Renal cortex interstitium (tissue), 11 donors: ENCODE measurements around the gene CAMSAP1. TPM values are rescaled to one million over a fixed set of nuclear protein-coding genes. Genes with fewer than 3 reads are reported as not detected.

Experiments used
- DNase-seq, 11 donors: peaks; one replicate each; pipeline ENCODE4 v3.0.0-alpha.2; 2013; ENCODE audit warnings: low read depth in 9 of 11, low spot score in 4 of 11; ENCODE audit errors: extremely low read depth in 1 of 11
- polyA plus RNA-seq, 3 donors: library from polyadenylated mRNA; unstranded; fragments of 120-200 nt; gene quantifications; one replicate each; pipeline ENCODE4 v1.2.1, GENCODE V29; 2013; ENCODE audit not compliant: insufficient read length in 3 of 3

CAMSAP1 gene
- polyA plus RNA-seq, 3 donors, result 23.4 to 26.8 (median 26.5) TPM

- no peak for DNase-seq
Observed at GRCh38 chr9:135826188-135826545, 81.2 kb downstream of the CAMSAP1 start.

GRCh38 chr9:135825435-135826187 lies 81.7 kb downstream of the CAMSAP1 start:
- no peak for DNase-seq

- DNase-seq, result no peak
Observed at GRCh38 chr9:135823036-135823435, 84.3 kb downstream of the CAMSAP1 start.

GRCh38 chr9:135822374-135822755 lies 85.0 kb downstream of the CAMSAP1 start:
- DNase-seq, result no peak

GRCh38 chr9:135821733-135822373 lies 85.5 kb downstream of the CAMSAP1 start:
- no peak for DNase-seq

- DNase-seq, result no peak
Observed at GRCh38 chr9:135821116-135821515, 86.2 kb downstream of the CAMSAP1 start.

GRCh38 chr9:135820661-135821060 lies 86.7 kb downstream of the CAMSAP1 start:
- no peak for DNase-seq

- DNase-seq, result no peak
Observed at GRCh38 chr9:135819905-135820304, 87.4 kb downstream of the CAMSAP1 start.

- DNase-seq, result no peak
Observed at GRCh38 chr9:135818718-135819475, 88.4 kb downstream of the CAMSAP1 start.

- no peak for DNase-seq
Observed at GRCh38 chr9:135817951-135818717, 89.2 kb downstream of the CAMSAP1 start.

- no peak for DNase-seq
Observed at GRCh38 chr9:135816651-135816970, 90.7 kb downstream of the CAMSAP1 start.

GRCh38 chr9:135815830-135816650 lies 91.3 kb downstream of the CAMSAP1 start:
- peak in 4 of 11 donors; percentile 10 to 26 (median 18) for DNase-seq

GRCh38 chr9:135815413-135815812 lies 91.9 kb downstream of the CAMSAP1 start:
- no peak for DNase-seq

- no peak for DNase-seq
Observed at GRCh38 chr9:135814421-135815095, 92.8 kb downstream of the CAMSAP1 start.

- DNase-seq, result no peak
Observed at GRCh38 chr9:135813671-135814290, 93.6 kb downstream of the CAMSAP1 start.

GRCh38 chr9:135812961-135813360 lies 94.4 kb downstream of the CAMSAP1 start:
- DNase-seq, result no peak

GRCh38 chr9:135811801-135812200 lies 95.5 kb downstream of the CAMSAP1 start:
- DNase-seq, result no peak
